Muscle of arm (tissue), 12 donors: ENCODE measurements around the gene ENDOV. TPM values are rescaled to one million over a fixed set of nuclear protein-coding genes. Genes with fewer than 3 reads are reported as not detected.

Experiments
- DNase-seq: peaks from one replicate; pipeline ENCODE4 v3.0.0-alpha.2; 2013
- polyA plus RNA-seq, 12 donors: library from polyadenylated mRNA; unstranded; fragments of 120-200 nt; gene quantifications; one replicate each; pipeline ENCODE4 v1.2.1, GENCODE V29; 2013; ENCODE audit not compliant: insufficient read length in 12 of 12

ENDOV gene
- polyA plus RNA-seq, 12 donors: 12.5 to 42.6 (median 18.2) TPM; not detected in 1

DNA sequence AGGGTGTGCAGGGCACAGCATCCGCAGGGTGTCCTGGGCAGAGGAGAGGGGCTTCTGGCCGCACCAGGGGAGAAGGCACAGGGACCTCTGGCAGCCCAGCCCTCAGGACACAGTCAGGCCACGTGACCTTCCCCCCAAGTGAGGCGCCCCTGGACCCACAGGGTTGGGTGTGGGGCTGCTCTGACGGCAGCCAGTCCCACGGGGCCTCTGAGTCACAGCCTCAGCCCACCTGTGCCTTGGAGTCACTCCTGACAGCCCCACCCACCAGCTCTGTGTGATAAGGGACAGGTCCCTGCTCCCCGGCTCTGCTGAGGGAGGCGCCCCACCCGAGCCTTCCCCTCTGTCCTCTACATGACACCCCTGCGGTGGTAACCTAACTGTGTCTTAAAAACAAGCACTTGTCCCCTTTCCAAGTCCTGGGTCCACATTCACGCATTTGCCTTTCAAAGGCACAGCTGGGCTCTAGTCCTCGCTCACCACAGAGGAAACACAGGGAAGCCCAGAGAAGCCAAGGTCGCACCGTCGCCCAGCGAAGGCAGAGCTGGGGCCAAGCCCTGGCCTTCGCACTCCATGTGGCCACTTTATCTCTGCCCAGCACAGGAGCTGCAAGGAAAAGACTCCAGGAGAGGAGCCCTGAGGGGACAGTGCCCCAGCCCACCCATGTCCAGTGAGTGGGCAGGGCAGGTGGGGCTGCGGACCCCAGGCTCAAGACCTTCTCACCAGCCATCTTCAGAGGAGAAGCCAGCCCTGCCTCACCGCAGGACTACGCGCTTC, 66.5 kb downstream of the ENDOV start:
- DNase-seq: no peak

DNA sequence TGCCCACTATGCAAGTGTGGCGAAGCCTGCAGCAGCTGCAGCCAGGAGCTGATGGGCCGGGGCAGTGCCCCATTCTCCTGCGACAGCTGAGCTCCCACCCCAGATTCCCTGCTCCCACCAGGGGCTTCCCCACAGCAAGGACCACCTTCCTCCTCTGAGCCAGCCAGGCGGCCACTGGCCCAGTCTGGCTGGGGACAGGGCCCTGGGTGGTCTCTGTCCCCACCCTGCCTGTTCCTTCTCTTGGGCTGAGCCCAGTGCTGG, 67.0 kb downstream of the ENDOV start:
- DNase-seq: no peak

DNA sequence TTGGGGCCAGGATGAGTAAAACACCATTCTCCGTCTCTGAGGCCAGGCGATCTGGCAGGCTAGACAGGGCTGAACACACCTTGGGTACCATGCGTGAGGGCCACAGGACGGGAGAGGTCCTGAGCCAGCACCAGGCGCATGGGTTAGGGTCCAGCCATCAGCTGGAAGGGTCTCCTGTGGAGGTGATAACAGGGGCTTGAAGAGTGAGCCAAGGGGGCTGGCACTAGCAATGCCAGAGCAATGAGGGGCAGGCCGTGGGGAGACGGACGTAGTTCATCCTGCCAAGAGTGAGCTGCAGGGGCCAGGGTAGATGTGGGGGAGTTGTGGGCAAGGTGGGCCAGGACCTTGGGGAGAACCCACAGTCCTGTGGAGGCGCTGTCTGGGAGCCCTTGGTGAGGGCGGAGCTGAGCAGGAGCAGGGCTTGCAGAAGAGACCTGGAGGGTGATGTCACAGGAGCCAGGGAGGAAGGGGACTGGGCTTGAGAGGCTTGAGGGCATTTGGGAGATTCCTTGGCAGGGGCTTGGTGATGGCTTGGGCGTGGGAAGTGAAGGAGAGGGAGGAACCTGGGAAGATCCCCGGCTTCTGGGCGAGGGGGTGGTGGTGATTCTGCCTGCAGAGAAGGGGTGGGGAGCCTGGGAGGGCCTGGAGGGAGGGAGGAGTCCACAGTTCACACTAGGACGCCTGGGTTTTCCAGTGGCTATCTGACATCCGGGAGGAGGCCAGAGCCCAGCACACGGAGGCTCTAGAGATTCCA, 67.8 kb downstream of the ENDOV start:
- DNase-seq: no peak

DNA sequence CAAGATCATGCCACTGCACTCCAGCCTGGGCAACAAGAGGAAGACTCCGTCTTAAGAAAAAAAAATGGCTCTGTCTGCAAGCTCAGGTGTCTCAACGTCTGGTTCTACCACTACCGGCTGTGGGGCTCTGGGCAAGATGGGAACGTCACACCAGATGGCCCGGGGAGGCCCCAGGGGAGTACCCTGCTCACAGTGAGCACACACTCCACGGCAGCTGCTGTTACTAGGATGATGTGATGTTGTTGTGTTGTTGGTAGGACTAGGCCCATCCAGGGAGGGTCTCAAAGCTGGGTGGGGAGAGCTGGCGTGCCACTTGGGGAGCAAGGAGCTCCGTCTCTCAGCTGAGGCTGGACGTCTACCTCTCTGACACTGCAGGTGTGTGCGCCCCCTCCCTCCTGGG, 70.9 kb downstream of the ENDOV start:
- DNase-seq: no peak

DNA sequence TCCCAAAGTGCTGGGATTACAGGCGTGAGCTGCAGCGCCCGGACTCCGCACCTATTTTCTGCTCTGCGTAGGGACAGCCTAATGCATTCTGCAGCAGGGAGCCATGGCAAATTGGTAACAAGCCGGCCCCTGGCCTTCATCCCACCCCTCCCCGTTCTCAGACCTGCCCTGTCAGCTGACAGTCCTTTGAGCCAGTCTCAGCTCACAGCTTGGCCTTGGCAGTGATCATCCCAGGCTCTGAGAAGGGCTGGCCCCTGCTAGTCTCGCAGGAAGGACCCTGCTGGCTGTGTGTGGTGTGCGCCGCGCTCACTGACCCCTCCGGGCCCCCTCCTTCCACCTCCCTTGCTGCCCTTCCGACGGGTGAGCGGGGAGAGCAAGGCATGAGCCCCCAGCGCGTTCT, 71.7 kb downstream of the ENDOV start:
- no peak for DNase-seq

DNA sequence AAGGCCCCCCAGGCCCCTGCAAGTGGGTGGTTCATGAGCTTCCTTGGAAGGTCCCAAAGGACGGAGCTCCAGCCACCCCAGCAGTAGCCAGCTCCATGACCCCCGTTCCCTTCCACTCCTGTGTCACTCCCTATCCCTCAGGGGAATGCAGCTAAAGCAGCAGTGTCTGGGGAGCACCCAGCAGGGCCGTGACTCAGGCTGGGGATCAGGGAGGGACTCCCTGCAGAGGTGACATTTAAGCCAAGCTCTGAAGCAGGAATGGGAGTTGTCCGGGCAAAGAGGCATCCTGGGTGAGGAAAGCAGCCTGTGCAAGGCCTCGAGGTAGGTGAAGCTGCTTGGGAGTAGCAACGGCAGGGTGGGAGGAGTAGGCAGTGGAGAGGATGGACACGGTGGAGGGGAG, 72.5 kb downstream of the ENDOV start:
- DNase-seq: no peak

Other genes starting within 250 kb of the ENDOV start
- gene CARD14, start 245.1 kb upstream of the ENDOV start, polyA plus RNA-seq: 1 to 10 TPM in 4 of 12 donors, under 1 TPM in 6, not detected in 2; 0.31 to 4.5 (median 0.88) TPM
- gene SGSH, start 194.8 kb upstream of the ENDOV start, polyA plus RNA-seq: 10 to 100 TPM in 11 of 12 donors, not detected in 1; 16.9 to 36.6 (median 19.9) TPM
- gene SLC26A11, start 194.7 kb upstream of the ENDOV start, polyA plus RNA-seq: 10 to 100 TPM in 3 of 12 donors, 1 to 10 TPM in 8, not detected in 1; 6.3 to 16.7 (median 8.8) TPM
- gene RNF213, start 154.3 kb upstream of the ENDOV start, polyA plus RNA-seq: 10 to 100 TPM in 11 of 12 donors, not detected in 1; 27.9 to 64.9 (median 35.8) TPM
- gene NPTX1, start 61.4 kb downstream of the ENDOV start, polyA plus RNA-seq: under 1 TPM in 10 of 12 donors, not detected in 2; 0.13 to 0.83 (median 0.22) TPM
- 10 to 100 TPM in 11 of 12 donors, not detected in 1; 16.0 to 34.1 (median 21.6) TPM for gene RPTOR, start 129.7 kb downstream of the ENDOV start, polyA plus RNA-seq